Activated T-cell treated with anti-CD3 and anti-CD28 coated beads, Interleukin-2, amount 50 U/mL, for 4 hours (primary cell): ENCODE measurements around the gene ADAMTS12. TPM values are rescaled to one million over a fixed set of nuclear protein-coding genes. Genes with fewer than 3 reads are reported as not detected.

Experiments used
- ATAC-seq, 2 donors: fragments of 200-7000 bp; cut with Tn5 transposase; one replicate each; pipeline ENCODE4 v1.10.0; 2021
- DNase-seq: peaks from one replicate; pipeline ENCODE4 v3.0.0-alpha.2; 2020
- H3K27me3 Mint-ChIP-seq: one replicate; pipeline ENCODE4 v1.8.0; 2021; ENCODE audit warnings: low read depth, mixed read lengths
- H3K36me3 Mint-ChIP-seq: one replicate; pipeline ENCODE4 v1.8.0; 2022; ENCODE audit warnings: mixed read lengths; ENCODE audit not compliant: insufficient read depth
- H3K4me1 Mint-ChIP-seq: one replicate; pipeline ENCODE4 v1.8.0; 2021; ENCODE audit warnings: low read depth, mixed read lengths
- H3K4me3 Mint-ChIP-seq: one replicate; pipeline ENCODE4 v1.8.0; 2021; ENCODE audit warnings: mild to moderate bottlenecking, moderate library complexity, mixed read lengths
- H3K9me3 Mint-ChIP-seq: one replicate; pipeline ENCODE4 v1.8.0; 2021; ENCODE audit warnings: mixed read lengths
- total RNA-seq, 3 donors: library from RNA; stranded (reverse); gene quantifications; one replicate each; pipeline ENCODE4 v1.2.1, GENCODE V29; 2021

Gene ADAMTS12
- total RNA-seq, 3 donors from 2014 or later: 0.03 TPM; not detected in 2

DNA sequence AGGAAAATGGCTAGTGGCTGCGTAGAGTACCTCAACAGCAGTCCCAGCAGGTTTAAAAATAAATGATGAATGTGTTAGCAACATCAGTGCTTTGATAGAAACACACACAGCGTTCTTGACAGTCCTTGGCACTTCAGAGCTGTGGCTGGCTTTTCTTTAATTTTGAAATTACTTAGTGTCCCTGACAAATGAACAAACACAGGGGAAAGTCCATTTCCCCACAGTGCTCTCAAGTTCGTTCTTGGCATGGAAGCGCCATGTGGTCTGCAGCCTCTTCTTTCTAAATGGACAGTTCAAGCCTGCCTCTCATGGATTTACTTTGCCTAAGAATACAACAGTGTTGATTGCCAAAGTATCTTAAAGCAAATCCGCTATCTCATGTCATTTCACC is 102.2 kb downstream of the ADAMTS12 start:
- Mint-ChIP-seq H3K4me1 (no peaks in the 10 kb centered on the region), H3K9me3 (no peaks in the 10 kb centered on the region), H3K4me3 (no peak overlapping the region), H3K36me3 (no peaks in the 10 kb centered on the region), H3K27me3 (no peaks in the 10 kb centered on the region)
- no peak for ATAC-seq
- no peak for DNase-seq

DNA sequence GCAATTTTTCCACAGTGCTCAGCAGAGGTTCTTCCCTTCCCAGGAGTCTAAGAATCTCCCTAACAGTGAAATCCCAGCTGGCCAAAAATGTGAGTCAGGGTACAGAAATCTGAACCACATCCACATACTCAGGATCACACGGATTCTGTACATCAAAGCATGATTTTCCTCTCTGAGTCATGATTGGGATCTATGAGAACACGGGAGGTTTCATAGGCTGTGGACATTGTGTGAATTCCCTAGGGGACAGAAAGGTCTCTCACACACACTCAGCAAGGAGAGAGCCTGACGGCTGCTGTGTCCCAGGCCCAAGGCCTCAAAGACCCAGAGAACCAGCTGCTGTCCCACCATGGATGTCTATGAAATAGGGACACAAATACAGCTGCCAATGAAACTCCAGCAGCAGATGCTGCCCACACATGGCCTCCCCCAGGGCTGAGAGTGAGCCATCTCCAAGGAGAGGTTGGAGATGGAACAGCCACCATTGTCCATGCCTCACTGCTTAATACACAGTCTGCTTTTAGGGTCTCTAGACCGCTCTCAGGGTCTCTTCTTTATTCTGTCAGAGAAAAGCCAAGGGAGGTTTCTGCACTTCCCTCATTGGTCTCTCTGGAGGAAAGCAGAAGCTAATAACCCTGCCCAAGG is 102.7 kb downstream of the ADAMTS12 start:
- Mint-ChIP-seq H3K4me1 (no peaks in the 10 kb centered on the region), H3K9me3 (no peaks in the 10 kb centered on the region), H3K27me3 (no peaks in the 10 kb centered on the region), H3K4me3 (no peak overlapping the region), H3K36me3 (no peaks in the 10 kb centered on the region)
- no peak for ATAC-seq
- DNase-seq: no peak

- Mint-ChIP-seq H3K36me3 (no peaks in the 10 kb centered on the region), H3K4me1 (no peaks in the 10 kb centered on the region), H3K27me3 (no peaks in the 10 kb centered on the region), H3K4me3 (no peak overlapping the region), H3K9me3 (no peaks in the 10 kb centered on the region)
- DNase-seq (no peak), ATAC-seq (no peak)
These were observed 106.2 kb downstream of the ADAMTS12 start for GRCh38 chr5:33785571-33785970.

DNA sequence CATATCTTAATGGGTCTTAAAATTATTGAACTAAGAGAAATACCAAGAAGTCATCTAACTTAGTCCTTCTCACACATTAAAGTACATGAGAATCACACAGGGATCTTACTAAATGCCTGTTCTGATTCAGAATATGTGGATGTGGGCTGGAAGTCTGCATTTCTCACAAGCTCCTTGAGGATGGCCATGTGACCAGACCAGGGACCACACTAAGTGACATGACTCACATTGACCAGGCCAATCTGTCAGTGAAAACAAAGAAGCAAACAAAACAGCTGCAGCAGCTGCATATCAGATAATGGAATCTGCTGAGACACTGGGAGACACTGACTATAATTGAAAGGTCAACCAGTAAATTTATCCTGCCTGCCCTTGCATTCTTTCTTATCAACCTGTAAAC is 110.5 kb downstream of the ADAMTS12 start:
- ATAC-seq: no peak
- no peaks in the 10 kb centered on the region for H3K4me1 Mint-ChIP-seq
- no peaks in the 10 kb centered on the region for H3K36me3 Mint-ChIP-seq
- H3K9me3 Mint-ChIP-seq: peaks cover 9% of the 10 kb centered on the region
- no peak overlapping the region for H3K4me3 Mint-ChIP-seq
- H3K27me3 Mint-ChIP-seq: no peaks in the 10 kb centered on the region
- DNase-seq: no peak

DNA sequence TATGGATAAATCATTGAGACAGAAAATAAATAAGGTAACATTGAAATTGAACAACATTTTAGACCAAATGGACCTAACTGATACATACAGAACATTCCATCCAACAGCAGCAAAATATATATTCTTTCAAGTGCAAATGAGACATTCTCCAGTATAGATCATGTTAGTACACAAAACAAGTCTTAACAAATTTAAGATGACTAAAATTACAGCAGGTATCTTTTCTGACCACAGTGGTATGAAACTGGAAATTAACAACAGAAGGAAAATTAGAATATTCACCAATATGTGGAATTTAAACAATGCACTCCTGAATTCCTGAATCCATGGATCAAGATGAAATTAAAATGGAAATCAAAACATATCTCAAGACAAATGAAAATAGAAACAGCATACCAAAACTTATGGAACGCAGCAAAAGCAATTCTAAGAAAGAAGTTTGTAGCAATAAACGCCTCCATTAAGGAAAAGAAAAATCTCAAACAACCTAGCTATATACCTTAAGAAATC is 115.6 kb downstream of the ADAMTS12 start:
- Mint-ChIP-seq H3K9me3 (peaks cover 9% of the 10 kb centered on the region), H3K36me3 (no peaks in the 10 kb centered on the region), H3K27me3 (no peaks in the 10 kb centered on the region), H3K4me1 (no peaks in the 10 kb centered on the region), H3K4me3 (no peak overlapping the region)
- ATAC-seq (no peak), DNase-seq (no peak)

- ATAC-seq: no peak
These were observed 117.4 kb downstream of the ADAMTS12 start for GRCh38 chr5:33774341-33774740.

GRCh38 chr5:33772380-33772897 is 119.4 kb downstream of the ADAMTS12 start:
- no peak for ATAC-seq
- Mint-ChIP-seq H3K27me3 (no peaks in the 10 kb centered on the region), H3K4me1 (no peaks in the 10 kb centered on the region), H3K36me3 (no peaks in the 10 kb centered on the region), H3K9me3 (no peaks in the 10 kb centered on the region), H3K4me3 (no peak overlapping the region)
- DNase-seq: no peak

More at GRCh38 chr5:33774341-33774740, 117.4 kb downstream of the ADAMTS12 start:
- Mint-ChIP-seq H3K9me3 (peaks cover 6% of the 10 kb centered on the region), H3K4me3 (no peak overlapping the region), H3K27me3 (no peaks in the 10 kb centered on the region), H3K36me3 (no peaks in the 10 kb centered on the region), H3K4me1 (no peaks in the 10 kb centered on the region)
- DNase-seq: no peak

GRCh38 chr5:33769968-33770367 is 121.8 kb downstream of the ADAMTS12 start:
- Mint-ChIP-seq H3K4me3 (no peak overlapping the region), H3K9me3 (no peaks in the 10 kb centered on the region), H3K4me1 (no peaks in the 10 kb centered on the region), H3K36me3 (no peaks in the 10 kb centered on the region), H3K27me3 (no peaks in the 10 kb centered on the region)
- no peak for DNase-seq
- ATAC-seq: no peak

GRCh38 chr5:33769196-33769595 is 122.6 kb downstream of the ADAMTS12 start:
- H3K36me3 Mint-ChIP-seq: no peaks in the 10 kb centered on the region
- ATAC-seq (no peak), DNase-seq (no peak)
- H3K9me3 Mint-ChIP-seq: no peaks in the 10 kb centered on the region
- H3K27me3 Mint-ChIP-seq: no peaks in the 10 kb centered on the region
- H3K4me1 Mint-ChIP-seq: no peaks in the 10 kb centered on the region
- no peak overlapping the region for H3K4me3 Mint-ChIP-seq

DNA sequence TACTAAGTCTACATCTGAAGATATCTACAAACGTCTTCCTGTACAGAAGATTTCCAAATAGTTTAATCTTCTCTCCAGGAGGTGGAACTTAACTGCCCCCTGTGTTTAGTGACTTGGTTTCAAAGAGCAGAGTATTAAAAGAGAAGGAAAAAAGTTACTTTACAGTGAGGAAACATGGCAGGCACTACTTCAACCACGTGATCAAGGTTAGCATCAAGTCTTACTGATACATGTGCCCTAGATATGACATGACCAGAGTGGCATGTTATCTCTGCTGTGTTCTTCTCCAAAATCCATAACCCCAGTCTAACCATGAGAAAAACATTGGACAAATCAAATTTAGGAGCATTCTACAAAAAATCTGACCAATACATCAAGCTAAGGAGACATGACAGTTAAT is 125.8 kb downstream of the ADAMTS12 start:
- Mint-ChIP-seq H3K4me1 (no peaks in the 10 kb centered on the region), H3K9me3 (no peaks in the 10 kb centered on the region), H3K27me3 (no peaks in the 10 kb centered on the region), H3K36me3 (no peaks in the 10 kb centered on the region), H3K4me3 (no peak overlapping the region)
- no peak for DNase-seq
- ATAC-seq: no peak

DNA sequence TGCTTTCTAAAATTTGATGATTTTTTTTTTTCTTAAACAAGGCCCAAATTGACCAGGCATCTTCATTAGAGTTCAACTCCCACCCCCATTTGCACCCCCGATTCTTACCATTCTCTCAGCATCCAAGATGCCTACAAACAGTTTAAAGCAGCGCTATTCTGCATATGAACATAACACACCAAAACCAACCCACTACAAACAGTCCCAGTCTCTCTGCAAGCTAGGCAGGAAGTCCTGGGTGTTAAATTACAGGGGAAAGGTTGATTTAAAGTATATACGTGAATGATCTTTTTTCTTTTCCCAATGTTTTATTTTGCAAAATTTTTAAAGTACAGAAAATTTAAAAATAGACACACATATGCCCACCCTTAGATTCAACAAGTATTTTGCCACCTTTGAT is 127.0 kb downstream of the ADAMTS12 start:
- no peak for DNase-seq
- Mint-ChIP-seq H3K9me3 (no peaks in the 10 kb centered on the region), H3K27me3 (no peaks in the 10 kb centered on the region), H3K4me1 (no peaks in the 10 kb centered on the region), H3K36me3 (no peaks in the 10 kb centered on the region), H3K4me3 (no peak overlapping the region)
- no peak for ATAC-seq

- Mint-ChIP-seq H3K4me3 (no peak overlapping the region), H3K9me3 (no peaks in the 10 kb centered on the region), H3K27me3 (no peaks in the 10 kb centered on the region), H3K4me1 (no peaks in the 10 kb centered on the region), H3K36me3 (no peaks in the 10 kb centered on the region)
- ATAC-seq (no peak), DNase-seq (no peak)
These were observed 128.4 kb downstream of the ADAMTS12 start for GRCh38 chr5:33763435-33763834.

GRCh38 chr5:33762859-33763258 is 128.9 kb downstream of the ADAMTS12 start:
- DNase-seq (no peak), ATAC-seq (no peak)
- no peak overlapping the region for H3K4me3 Mint-ChIP-seq
- no peaks in the 10 kb centered on the region for H3K27me3 Mint-ChIP-seq
- H3K36me3 Mint-ChIP-seq: no peaks in the 10 kb centered on the region
- H3K9me3 Mint-ChIP-seq: no peaks in the 10 kb centered on the region
- no peaks in the 10 kb centered on the region for H3K4me1 Mint-ChIP-seq

GRCh38 chr5:33761139-33761538 is 130.7 kb downstream of the ADAMTS12 start:
- no peaks in the 10 kb centered on the region for H3K4me1 Mint-ChIP-seq

DNA sequence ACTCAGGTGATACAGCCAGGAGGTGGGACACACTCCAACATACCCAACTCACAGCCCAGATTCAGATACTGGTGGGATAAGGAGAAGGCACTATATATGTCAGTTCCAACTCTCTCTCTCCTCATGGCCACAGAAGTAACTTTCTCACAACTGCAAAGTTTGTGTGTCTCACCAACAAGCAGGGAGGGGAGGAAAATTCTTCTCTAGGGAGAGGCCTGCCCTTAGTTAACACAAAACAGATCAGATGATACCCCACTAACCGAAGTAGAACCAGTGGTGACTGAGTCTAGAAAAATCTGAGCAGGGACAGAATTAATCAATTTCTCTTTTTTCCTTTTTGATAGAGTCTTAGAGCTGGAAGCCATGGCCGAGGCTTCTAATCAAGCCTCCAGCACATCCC is 133.1 kb downstream of the ADAMTS12 start:
- H3K9me3 Mint-ChIP-seq: no peaks in the 10 kb centered on the region
- DNase-seq: no peak
- H3K4me1 Mint-ChIP-seq: no peaks in the 10 kb centered on the region
- H3K4me3 Mint-ChIP-seq: no peak overlapping the region
- no peaks in the 10 kb centered on the region for H3K27me3 Mint-ChIP-seq
- no peak for ATAC-seq
- no peaks in the 10 kb centered on the region for H3K36me3 Mint-ChIP-seq

More at GRCh38 chr5:33761139-33761538, 130.7 kb downstream of the ADAMTS12 start:
- H3K4me3 Mint-ChIP-seq: no peak overlapping the region
- DNase-seq (no peak), ATAC-seq (no peak)
- H3K27me3 Mint-ChIP-seq: no peaks in the 10 kb centered on the region
- H3K9me3 Mint-ChIP-seq: no peaks in the 10 kb centered on the region
- no peaks in the 10 kb centered on the region for H3K36me3 Mint-ChIP-seq
